Left ventricle myocardium superior (tissue), 1 donor: ENCODE results near the gene IL2RA. TPM values are rescaled to one million over a fixed set of nuclear protein-coding genes. Genes with fewer than 3 reads are reported as not detected.
A peak's percentile ranks its signal among the peaks of the same experiment; 100 is the strongest.
"Not testable (repeated sequence)": the region's sequence is repeated elsewhere in the genome, so short reads cannot be mapped to it uniquely, and the experiment has no call there.

Experiments used
- ATAC-seq: fragments of 200-7000 bp; cut with Tn5 transposase; one replicate; pipeline ENCODE4 v1.9.1; 2020; ENCODE audit warnings: mild to moderate bottlenecking, moderate library complexity
- DNase-seq: peaks from one replicate; pipeline ENCODE4 v3.0.0-alpha.2; 2020
- intact Hi-C: fragments of 100-400 bp; cut with micrococcal nuclease; formaldehyde crosslinking; loops from one replicate; pipeline ENCODE4 v1.11.0; 2022
- long read RNA-seq: library from polyadenylated mRNA; unstranded; transcript quantifications from one replicate; pipeline ENCODE4 v2.0.0, GENCODE V29; 2021
- total RNA-seq: library from RNA; stranded (reverse); fragmentation: NEBNext Ultra II Directional; extraction: Animal tissue kit (Norgen Biotek cat#: 25700); gene quantifications from one replicate; pipeline ENCODE4 v1.2.1, GENCODE V29; 2021
- donor health status: DM: no; HTN: yes; CAD: no; lungs with severe emphysema.

Gene IL2RA
- total RNA-seq: 1.5 TPM
- long read RNA-seq, partial matches to known transcripts: 0 of 1 reads
- long read RNA-seq, other reads (novel, unspliced or antisense): 1 of 1 reads

DNA sequence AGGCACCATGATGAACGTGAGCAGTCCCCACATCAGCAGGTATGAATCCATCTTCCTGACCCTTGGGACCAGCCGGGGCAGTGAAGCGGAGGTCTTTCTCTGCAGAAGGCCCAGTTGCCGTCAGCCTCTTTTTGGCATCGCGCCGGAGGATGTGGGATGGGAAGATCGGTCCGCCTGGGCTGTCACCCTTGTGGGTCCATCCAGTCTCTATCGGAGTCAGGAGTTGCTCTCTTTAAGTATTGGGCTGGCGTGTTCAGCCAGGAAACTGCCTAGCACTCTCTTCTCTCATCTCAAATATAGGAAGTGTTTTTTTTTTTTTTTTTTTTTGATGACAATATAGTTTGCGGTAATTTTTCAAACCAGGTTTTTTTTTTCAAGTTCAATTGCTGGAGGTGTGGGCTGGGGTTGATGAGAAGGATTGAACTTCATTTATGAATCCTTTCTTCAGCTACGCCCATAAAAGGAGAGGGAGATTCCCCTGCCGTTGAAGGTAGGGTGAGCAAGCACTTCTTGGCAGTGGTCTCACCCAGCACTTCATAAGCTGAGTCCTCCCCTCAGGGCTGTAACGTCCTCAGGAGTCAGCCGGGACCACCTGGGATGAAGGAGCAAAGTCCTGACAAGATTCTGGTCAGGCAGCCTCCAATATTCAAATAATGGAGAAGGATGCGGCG lies at the start of gene IL2RA:
Gene IL2RA, minus strand, starts transcription at position 267 of the 671 bp plus-strand sequence. Its CDS starts 216 bp downstream, at position 51.
- ATAC-seq: no peak
- intact Hi-C loops: no loop called here
- no peak for DNase-seq

DNA sequence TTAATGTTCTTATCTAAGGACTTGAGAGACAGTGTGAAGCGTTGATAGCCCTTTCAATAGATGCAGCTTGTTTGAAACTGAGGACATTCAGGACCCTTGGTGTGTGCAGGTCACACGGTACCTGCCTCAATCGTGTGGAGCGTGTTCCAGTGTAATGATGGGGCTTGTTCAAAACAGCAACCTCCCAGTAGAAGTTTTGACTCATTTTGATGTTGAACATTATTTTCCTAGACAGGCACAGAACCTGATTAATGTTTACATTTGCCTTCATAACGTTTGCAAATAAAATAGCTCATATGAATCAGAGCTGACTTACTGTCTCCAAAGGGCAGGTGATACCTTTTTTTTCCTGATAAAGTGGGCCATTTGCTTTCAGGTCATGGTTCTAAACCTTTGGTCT lies 48.0 kb upstream of the IL2RA start:
- DNase-seq (no peak), ATAC-seq (peak; percentile 21)
- intact Hi-C loops: loop anchor here (10.0 kb wide), 1 partner anchor 95 kb away; the partner anchor contains the start of gene PFKFB3

DNA sequence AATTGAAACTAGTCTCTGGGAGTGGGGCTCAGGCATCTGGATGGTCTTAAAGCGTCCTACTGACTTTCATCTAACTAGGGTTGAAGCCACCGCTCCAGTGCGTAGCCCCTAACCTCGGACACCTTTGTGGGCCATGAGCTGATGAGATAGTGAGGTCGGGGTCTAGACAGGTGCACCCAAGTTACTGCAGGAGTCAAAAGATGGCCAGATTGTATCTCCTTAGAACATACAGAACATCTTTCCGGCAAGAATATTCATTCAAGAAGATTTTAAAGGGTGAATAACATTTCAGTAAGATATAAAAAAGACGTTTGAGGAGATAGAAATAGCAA lies 47.2 kb upstream of the IL2RA start:
- ATAC-seq (no peak), DNase-seq (no peak)

DNA sequence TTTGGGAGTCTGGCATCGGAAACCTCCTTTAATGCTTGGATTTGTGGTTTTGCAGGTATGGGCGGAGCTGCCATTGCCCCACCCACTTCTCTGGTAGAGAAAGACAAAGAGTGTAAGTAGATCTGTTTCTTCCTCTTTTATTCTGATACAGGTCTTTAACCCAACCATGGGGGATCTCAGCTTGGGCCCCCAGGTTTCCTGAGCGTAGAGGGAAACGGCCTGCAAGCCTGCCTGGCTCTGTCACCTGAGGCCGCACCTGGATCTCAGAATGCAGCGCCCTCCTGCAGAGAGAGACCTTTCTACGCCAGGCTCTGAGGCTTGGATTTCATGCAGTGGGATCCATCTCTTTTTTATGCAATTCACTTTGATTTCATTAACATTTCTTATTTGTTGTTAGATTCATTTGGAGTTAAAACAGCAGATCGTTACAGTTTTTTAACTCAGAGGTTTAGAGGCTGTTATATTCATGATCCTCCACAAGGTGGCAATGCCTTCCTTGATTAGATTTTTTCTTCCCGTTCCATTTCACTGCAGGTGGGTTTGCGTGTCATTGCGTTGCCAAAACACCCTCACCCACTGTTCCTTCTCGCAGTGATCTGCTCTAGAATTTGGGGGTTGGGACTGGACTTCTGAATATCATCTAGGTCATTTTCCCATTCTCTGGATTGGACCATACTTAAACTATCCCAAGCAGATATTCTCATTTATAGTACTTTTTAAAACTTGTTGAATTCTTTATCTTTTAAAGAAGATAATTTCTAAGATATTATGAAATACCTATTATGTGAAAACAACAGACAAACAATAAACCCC lies 46.7 kb upstream of the IL2RA start:
- intact Hi-C loops: loop anchor here (2.0 kb wide), 1 partner anchor 292 kb away; no protein-coding TSS in a partner anchor
- DNase-seq: no peak
- peak; percentile 35 for ATAC-seq

More for the DNA sequence above, 47.2 kb upstream of the IL2RA start:
- intact Hi-C loops: loop anchor here (2.0 kb wide), 1 partner anchor 291 kb away; no protein-coding TSS in a partner anchor

DNA sequence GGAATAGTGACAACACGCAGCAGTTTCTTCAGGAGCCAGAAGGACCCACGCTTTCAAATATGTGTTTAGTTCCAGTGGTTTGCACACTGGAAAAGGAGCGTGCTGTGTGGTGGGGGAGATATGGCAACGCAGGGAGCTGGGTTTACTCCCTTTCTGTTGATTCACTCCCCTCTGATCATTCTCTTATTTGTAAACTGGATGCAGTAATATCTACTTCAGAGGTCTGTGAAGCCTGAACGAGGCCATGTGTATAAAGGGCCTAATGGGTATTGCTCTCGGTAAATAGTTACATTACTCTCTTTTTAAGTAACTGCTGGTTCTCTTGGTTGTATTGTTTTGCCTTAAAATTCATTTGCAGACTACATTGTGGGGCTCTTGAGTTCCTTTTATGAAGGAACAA lies 45.9 kb upstream of the IL2RA start:
- intact Hi-C loops: loop anchor here (2.0 kb wide), 1 partner anchor 293 kb away; no protein-coding TSS in a partner anchor
- ATAC-seq (no peak), DNase-seq (no peak)

DNA sequence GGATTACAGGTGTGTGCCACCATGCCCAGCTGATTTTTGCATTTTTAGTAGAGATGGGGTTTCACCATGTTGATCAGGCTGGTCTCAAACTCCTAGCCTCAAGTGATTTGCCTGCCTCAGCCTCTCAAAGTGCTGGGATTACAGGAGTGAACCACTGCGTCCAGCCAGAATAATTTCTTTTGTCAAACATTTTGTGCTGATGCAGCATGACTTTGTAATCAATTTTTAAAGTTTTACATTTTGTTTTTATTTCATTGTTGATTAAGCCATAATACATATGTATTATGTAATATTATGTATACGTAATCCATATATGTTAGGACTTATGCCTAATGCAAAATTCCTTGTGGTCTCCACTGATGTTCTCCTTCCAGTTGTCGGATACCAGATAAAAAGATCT lies 45.4 kb upstream of the IL2RA start:
- not testable (repeated sequence) for ATAC-seq, DNase-seq
- intact Hi-C loops: loop anchor here (2.0 kb wide), 1 partner anchor 293 kb away; no protein-coding TSS in a partner anchor

DNA sequence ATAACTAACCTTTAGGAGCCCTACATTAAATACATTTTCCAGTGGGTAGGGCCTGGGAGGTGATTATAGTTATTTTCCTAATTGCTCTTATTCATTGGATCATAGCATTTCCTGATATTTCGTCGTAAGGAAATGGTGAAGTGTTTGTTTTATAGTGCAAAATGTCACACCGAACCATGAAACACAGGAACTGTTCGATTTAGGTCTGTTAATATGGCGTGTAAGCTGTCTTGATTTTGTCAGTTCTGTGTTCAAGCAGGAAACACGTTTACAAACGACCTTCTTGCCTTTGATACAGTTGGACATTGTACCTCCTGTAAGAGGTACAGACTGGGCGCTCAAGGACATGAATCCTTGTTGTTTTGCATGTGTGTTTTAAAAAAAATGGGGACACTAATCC lies 41.4 kb upstream of the IL2RA start:
- intact Hi-C loops: no loop called here
- DNase-seq: no peak
- ATAC-seq: no peak

DNA sequence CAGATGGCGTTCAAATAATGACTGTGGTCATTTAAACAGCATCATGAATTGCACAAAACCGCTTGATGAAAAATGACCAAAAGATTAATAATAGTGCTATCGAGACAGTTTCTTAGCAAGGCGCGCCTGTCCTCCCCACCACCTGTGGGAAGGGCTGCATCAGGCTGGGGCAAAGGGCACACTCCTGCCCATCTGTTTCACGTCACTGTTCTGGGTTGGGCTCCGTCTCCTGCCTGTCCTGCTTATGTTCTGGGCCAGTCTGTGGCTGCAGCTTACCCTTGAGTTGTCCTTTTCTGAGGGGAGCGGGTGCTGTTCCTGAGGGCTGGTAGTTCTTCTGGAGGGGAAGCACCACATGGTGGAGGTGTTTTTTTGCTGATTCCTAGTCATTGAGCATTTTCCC lies 40.0 kb upstream of the IL2RA start:
- DNase-seq: no peak
- intact Hi-C loops: no loop called here
- peak; percentile 51 for ATAC-seq

DNA sequence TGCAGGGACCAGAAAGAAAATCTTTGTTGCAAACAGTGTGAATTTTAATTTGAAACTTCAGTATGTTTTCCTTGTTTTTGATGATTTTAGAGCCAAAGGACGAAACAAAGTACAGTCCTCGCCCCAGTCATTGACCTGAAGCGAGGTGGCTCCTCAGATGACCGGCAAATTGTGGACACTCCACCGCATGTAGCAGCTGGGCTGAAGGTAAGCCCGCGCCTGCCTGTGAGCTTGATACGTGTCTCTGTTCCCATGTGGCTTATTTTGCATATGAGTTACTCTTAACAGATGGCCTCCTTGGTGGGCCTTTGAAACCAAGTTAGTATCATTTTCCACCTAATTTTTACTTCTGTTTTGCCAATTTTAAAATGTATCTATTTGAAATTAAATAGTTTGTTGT lies 39.0 kb upstream of the IL2RA start:
- intact Hi-C loops: no loop called here
- DNase-seq (no peak), ATAC-seq (no peak)

DNA sequence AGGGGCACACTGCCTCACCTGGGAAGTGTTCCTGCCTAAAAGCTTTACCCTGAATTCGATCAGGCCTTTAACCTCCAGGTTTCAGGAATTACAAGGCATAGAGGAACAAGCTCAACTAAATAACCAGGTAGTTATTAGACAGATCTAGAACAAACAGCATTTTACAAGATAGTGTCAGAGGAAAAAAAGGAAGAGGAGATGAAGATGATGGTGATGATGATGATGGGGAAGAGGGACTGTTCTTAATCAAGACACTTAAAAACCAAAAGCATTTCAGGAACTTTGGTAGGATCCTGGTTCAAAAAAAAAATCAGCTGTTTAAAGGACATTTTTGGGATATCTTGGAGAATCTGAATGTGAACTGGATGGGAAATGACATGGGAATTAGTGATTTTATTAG lies 38.2 kb upstream of the IL2RA start:
- intact Hi-C loops: no loop called here
- DNase-seq: no peak

DNA sequence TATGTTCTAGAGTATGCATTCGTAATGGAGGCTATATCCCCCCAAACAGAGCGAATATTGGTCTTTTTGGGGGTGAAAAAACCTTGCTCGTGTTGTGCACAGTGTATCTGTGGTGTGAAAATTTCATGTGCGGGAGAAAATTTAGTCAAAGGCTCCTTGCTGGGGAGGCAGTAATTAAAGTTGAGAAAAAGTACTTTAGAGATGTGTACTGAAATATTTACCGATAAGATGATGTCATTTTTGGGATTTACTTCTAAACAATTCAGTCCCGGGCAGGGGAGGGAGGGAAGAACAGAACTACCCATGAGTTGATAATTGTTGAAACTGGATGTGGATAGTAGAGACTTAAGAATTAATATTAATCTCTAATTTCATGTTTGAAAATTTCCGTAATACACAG lies 36.0 kb upstream of the IL2RA start:
- no peak for ATAC-seq
- intact Hi-C loops: no loop called here
- no peak for DNase-seq

More for the DNA sequence above, 38.2 kb upstream of the IL2RA start:
- no peak for ATAC-seq

DNA sequence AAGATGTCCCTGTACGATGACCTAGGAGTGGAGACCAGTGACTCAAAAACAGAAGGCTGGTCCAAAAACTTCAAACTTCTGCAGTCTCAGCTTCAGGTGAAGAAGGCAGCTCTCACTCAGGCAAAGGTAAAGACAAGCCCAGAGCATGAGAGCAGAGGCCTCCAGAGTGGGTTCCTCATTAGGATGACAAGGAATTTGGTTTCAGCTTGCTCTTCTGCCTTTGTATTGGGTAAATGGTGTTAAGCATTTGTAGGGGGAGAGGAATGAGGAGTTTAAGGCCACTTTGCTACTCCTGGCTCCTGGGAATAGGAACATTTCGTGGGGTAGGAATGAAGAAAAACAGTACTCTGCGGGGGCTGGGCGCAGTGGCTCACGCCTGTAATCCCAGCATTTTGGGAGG lies 34.9 kb upstream of the IL2RA start:
- no peak for DNase-seq
- no peak for ATAC-seq
- intact Hi-C loops: no loop called here

DNA sequence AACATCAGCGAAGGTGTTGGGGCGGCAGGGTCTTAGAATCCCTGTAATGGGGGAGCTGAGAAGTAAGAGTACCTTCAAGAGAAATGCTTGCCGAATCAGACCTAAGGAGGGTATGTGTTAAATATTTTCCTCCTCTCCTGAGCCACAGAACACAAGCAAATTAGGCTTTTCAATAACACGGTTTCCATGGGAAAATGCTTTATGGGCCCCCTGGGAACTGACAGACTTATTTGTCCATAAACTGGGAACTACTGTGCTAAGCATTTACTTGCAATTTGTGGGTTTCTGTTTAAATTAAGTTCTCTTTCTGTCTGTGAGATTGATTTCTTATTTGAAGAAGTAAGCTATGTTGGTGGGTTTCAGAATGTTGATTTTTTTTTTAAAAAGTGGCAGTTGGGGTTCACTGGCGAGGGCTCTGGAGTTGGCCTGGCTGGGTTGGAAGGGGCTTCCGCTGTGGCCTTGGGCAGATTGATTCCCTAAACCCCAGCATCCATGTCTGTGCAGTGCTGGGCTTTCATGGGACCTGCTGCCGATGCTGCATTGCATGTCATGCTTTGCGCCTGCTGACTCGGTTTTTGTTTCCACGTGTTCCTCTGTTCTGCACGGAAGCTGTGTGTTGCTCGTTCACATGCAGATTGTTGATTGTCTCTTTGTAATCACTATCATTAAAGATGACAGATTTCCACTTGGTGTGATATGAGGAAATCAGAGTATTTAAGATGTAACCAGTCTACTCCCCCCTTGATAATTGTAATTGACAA lies 33.8 kb upstream of the IL2RA start:
- no peak for DNase-seq
- intact Hi-C loops: no loop called here
- ATAC-seq: no peak

DNA sequence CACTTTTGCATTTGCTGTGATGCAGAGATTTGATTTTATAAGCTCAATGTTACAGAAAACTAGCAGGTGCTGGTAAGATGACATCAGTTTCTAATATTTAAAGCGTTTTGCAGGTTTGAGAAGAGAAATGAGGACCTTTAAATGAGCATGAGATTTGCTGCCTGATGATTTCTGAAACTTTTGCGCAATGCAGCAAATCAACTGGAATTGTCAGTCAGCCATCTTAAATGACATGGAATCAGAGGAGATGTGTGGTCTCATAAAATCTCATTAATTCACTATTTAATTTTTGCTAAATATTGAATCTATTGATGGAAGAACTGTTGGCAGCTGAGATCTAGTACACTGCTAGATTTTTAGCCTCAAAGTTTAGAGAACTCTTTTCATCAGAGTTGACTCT lies 30.6 kb upstream of the IL2RA start:
- DNase-seq (no peak), ATAC-seq (no peak)
- intact Hi-C loops: loop anchor here (5.0 kb wide), 1 partner anchor 80 kb away; no protein-coding TSS in a partner anchor

DNA sequence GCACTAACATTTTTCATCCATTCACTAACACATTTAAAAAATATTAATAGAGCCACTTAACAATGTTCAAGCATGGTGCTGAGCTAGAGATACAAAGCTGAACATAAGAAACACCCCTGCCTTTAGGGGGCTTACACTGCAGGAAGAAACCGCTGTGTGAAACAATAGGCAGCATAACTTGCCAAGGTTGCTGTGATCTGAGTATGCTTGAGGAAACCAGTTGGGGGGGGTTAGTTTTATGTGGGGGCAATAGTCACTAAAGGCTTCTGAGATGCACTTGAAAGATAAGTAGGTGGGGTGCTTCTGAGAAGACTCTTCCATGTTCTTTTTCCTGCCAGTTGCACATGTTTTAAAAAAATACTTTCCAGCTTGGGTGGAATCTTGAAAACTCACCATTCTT lies 29.5 kb upstream of the IL2RA start:
- DNase-seq (no peak), ATAC-seq (no peak)
- intact Hi-C loops: loop anchor here (2.0 to 5.0 kb wide), 2 partner anchors 23 to 79 kb away; no protein-coding TSS in a partner anchor

DNA sequence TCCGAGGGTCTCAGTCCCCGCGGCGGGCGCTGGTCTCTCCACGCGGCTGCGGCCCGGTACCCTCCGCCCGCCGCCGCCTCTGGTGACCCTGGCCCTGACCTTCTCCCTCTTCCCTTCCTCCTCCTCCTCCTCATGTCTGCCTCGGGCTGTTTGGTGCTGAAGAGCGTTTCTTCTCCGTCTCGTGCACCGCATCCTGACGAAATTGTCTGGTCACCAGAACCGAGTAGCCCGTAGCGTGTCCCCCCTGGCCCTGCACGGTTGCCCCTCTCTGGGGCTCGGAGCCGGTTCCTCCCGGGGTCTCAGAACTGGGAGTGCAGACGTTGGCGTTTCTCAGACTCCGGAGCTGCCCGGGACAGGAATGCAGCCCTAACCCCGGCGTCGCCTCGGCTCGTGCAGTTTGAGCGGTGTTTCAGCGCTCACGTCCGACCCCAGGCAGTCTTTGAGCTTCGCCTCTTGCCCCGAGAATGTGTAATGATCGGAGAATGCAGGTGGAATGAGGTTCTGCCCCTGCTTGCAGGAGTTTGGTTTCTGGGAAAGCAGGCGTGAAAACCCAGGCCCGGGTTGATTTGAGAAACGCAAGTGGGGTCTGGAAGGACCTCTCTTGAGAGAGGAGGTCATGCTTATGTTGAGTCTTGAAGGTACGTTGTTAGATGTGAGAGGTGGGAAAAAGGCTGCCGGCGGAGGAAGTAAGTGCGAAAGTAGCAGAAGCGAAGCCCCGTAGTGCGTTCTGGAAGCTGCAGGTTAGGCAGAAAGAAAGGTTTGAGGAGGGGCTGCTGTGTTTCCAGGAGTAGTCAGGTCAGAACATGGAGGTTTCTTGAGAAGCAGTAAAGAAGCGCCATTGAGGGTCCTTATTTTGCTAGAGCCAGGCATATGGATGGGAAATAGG lies 27.4 kb upstream of the IL2RA start:
- DNase-seq (no peak), ATAC-seq (no peak)
- intact Hi-C loops: loop anchor here (2.0 to 5.0 kb wide), 2 partner anchors 25 to 77 kb away; no protein-coding TSS in a partner anchor

DNA sequence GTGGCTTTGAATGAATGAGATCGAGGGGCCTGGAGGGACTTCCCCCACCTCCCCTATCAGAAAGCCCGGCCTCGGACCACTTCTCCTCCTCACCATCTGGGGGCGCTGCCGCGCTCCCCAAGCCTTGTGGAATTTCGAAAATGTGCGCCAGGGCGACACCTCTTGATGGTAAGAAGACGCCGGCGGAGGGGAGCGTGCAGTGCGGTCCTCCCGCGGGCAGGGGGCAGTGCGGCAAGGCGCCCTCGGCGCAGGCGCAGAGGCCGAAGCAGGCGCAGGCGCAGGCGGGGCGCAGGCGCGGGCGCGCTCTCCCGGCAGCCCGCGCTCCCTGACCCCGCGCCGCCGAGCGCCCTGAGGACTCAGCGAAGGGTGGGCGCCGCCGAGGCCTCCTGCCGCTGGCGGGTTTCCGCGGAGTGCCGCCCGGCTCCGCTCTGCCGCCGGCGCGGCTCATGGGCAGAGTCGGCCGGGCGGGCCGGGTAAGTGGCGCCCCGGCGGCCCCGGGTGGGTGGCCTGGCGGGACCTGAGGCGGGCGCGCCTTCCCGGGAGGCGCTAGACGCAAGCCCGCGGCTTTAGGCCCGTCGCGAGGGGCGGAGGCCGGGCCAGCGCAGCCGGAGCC lies 26.7 kb upstream of the IL2RA start, which contains the start of gene RBM17:
Gene RBM17, plus strand, starts transcription at position 314 of the 613 bp plus-strand sequence. CDS start 8,032 bp downstream, outside the sequence.
- intact Hi-C loops: no loop called here
- DNase-seq (peak; percentile 97), ATAC-seq (peak; percentile 95)
